BLaER1 (cell line): Measurements from ENCODE around the gene SLC24A3.

Experiments used
- H3K27ac ChIP-seq: shearing (Covaris generic); formaldehyde crosslinking; 2 replicates; pipeline ENCODE4 v1.8.1; 2022
- H3K27me3 ChIP-seq: shearing (Covaris generic); formaldehyde crosslinking; 2 replicates; pipeline ENCODE4 v1.8.1; 2022
- H3K36me3 ChIP-seq: shearing (Covaris generic); formaldehyde crosslinking; 2 replicates; pipeline ENCODE4 v1.8.1; 2022
- H3K4me1 ChIP-seq: shearing (Covaris generic); formaldehyde crosslinking; 2 replicates; pipeline ENCODE4 v1.8.1; 2022
- H3K4me2 ChIP-seq: shearing (Covaris generic); formaldehyde crosslinking; 2 replicates; pipeline ENCODE4 v1.8.1; 2022
- H3K4me3 ChIP-seq: shearing (Covaris generic); formaldehyde crosslinking; 2 replicates; pipeline ENCODE4 v1.8.1; 2022
- H3K9ac ChIP-seq: shearing (Covaris generic); formaldehyde crosslinking; 2 replicates; pipeline ENCODE4 v1.8.1; 2022
- H3K9me3 ChIP-seq: shearing (Covaris generic); formaldehyde crosslinking; 2 replicates; pipeline ENCODE4 v1.8.1; 2022
- H4K20me1 ChIP-seq: shearing (Covaris generic); formaldehyde crosslinking; 2 replicates; pipeline ENCODE4 v1.8.1; 2022
- Cebpa-rat ChIP-seq: shearing (Covaris generic); IDR thresholded peaks from 2 replicates; pipeline ENCODE4 v1.8.1; 2022

SLC24A3 gene

DNA sequence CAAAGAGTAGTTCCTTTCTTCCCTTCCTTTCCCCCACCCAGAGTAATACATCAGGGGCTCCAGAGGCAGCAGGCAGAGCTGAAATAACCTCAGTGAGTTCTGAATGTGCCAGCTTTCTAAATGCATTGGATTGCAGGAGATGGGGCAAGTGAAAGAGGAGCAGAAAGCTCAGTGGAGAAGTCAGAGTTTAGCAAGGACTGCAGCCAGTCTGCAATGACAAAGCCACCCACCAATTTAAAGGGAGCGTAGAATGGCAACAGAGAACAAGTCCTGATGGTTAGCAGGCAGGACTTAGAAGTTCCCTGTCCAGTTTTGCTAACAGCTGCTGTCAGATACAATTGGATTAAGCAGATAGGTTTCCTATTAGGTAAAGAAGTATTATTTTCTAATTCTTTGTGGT is 342.2 kb downstream of the SLC24A3 start:
- Histone ChIP-seq H3K27me3 (no peaks in the 10 kb centered on the region), H3K4me1 (peaks cover 39% of the 10 kb centered on the region), H3K36me3 (no peaks in the 10 kb centered on the region), H3K27ac (no peak overlapping the region), H3K4me2 (no peak overlapping the region), H3K4me3 (no peak overlapping the region), H3K9me3 (no peaks in the 10 kb centered on the region), H4K20me1 (no peaks in the 10 kb centered on the region), H3K9ac (no peak overlapping the region)
- TF ChIP-seq Cebpa-rat = no peak

DNA sequence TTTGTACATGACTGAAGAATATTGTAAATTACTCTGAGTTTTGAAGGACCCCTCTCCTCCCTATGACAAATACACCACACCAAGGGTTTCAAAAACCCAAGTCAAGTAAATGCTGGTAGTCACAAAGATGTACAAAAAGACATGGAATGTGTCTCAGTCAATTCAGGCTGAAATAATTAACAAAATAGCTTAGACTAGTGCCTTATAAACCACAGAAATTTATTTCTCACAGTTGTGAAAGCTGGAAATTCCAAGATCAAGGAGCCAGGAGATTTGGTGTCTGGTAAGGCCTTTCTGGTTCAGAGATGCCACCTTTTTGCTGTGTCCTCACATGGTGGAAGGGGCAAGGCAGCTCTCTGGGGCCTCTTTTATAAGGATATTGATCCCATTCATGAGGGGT is 343.3 kb downstream of the SLC24A3 start:
- no peak for TF ChIP-seq Cebpa-rat
- H3K9me3 ChIP-seq = no peaks in the 10 kb centered on the region

DNA sequence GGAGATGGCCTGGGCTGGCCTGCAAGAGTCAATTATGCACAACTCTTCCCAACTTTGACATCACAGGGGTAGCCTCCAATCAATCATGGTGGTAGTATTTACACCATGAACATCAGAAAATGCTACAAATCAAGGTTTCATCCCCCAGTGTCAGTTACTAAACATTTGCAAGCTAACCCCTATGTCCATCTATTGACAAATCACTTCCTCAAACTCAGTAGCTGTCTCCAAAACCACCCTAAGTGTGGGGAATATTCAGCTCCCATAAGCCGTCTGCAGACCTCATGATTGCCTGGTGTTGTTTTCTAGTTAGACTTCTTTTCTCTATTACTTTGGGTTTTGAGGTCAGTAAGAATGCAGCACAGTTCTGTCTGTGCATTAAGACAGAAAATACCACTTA is 344.8 kb downstream of the SLC24A3 start:
- no peaks in the 10 kb centered on the region for H3K27me3 ChIP-seq
- peaks cover 44% of the 10 kb centered on the region for H3K4me1 ChIP-seq
- no peak overlapping the region for H3K4me3 ChIP-seq
- H3K36me3 ChIP-seq = no peaks in the 10 kb centered on the region
- H3K9me3 ChIP-seq = no peaks in the 10 kb centered on the region
- H3K27ac ChIP-seq = no peak overlapping the region
- H3K9ac ChIP-seq = no peak overlapping the region
- no peak for TF ChIP-seq Cebpa-rat
- peak overlapping the region; percentile 32 for H3K4me2 ChIP-seq
- H4K20me1 ChIP-seq = no peaks in the 10 kb centered on the region

More for the DNA sequence above, 343.3 kb downstream of the SLC24A3 start:
- Histone ChIP-seq H4K20me1 (no peaks in the 10 kb centered on the region), H3K4me3 (no peak overlapping the region), H3K27ac (no peak overlapping the region), H3K27me3 (no peaks in the 10 kb centered on the region), H3K4me2 (no peak overlapping the region), H3K9ac (no peak overlapping the region), H3K4me1 (peaks cover 48% of the 10 kb centered on the region), H3K36me3 (no peaks in the 10 kb centered on the region)

- no peak overlapping the region for H3K4me2 ChIP-seq
- no peaks in the 10 kb centered on the region for H3K36me3 ChIP-seq
- H3K27me3 ChIP-seq = no peaks in the 10 kb centered on the region
- no peaks in the 10 kb centered on the region for H4K20me1 ChIP-seq
- H3K4me3 ChIP-seq = no peak overlapping the region
- no peak overlapping the region for H3K9ac ChIP-seq
- no peak for TF ChIP-seq Cebpa-rat
- no peak overlapping the region for H3K27ac ChIP-seq
- peaks cover 23% of the 10 kb centered on the region for H3K4me1 ChIP-seq
- no peaks in the 10 kb centered on the region for H3K9me3 ChIP-seq
Observed at GRCh38 chr20:19560881-19561480, 348.5 kb downstream of the SLC24A3 start.

- Histone ChIP-seq H3K36me3 (no peaks in the 10 kb centered on the region), H3K27ac (no peak overlapping the region), H3K27me3 (no peaks in the 10 kb centered on the region), H3K9me3 (no peaks in the 10 kb centered on the region), H3K9ac (no peak overlapping the region), H4K20me1 (no peaks in the 10 kb centered on the region), H3K4me1 (peaks cover 20% of the 10 kb centered on the region), H3K4me2 (no peak overlapping the region), H3K4me3 (no peak overlapping the region)
- no peak for TF ChIP-seq Cebpa-rat
Observed at GRCh38 chr20:19562426-19562825, 350.0 kb downstream of the SLC24A3 start.

DNA sequence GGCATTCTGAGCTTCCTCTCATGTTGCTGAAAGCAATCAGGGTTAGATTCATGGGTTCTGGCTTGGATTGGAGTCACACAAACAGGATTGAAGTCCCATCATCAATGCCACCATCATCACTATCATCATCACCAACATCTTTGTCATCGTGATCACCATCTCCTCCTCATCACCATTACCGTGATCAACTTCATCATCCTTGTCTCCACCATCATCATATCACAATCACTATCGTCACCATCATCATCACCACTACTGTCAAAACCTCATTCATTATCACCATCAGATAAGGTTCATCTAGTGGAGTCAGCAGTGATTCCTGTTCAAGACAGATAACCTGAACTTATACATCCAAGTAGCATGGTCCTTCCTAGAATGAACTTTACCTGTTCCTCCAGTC is 351.8 kb downstream of the SLC24A3 start:
- Histone ChIP-seq H3K4me3 (no peak overlapping the region), H4K20me1 (no peaks in the 10 kb centered on the region), H3K27me3 (no peaks in the 10 kb centered on the region), H3K36me3 (no peaks in the 10 kb centered on the region), H3K4me1 (peaks cover 12% of the 10 kb centered on the region), H3K9ac (no peak overlapping the region), H3K27ac (no peak overlapping the region), H3K4me2 (no peak overlapping the region), H3K9me3 (peaks cover under 1% of the 10 kb centered on the region; the same call in 1 of the 2 replicates)
- no peak for TF ChIP-seq Cebpa-rat

GRCh38 chr20:19565736-19566135 is 353.3 kb downstream of the SLC24A3 start:
- Histone ChIP-seq H3K4me1 (peaks cover 4% of the 10 kb centered on the region; the same call in 1 of the 2 replicates), H3K27me3 (no peaks in the 10 kb centered on the region), H3K27ac (no peak overlapping the region), H3K9me3 (peaks cover 13% of the 10 kb centered on the region), H3K9ac (no peak overlapping the region), H3K4me3 (no peak overlapping the region), H3K4me2 (no peak overlapping the region), H4K20me1 (no peaks in the 10 kb centered on the region), H3K36me3 (no peaks in the 10 kb centered on the region)
- no peak for TF ChIP-seq Cebpa-rat

GRCh38 chr20:19566226-19566945 is 353.9 kb downstream of the SLC24A3 start:
- no peak overlapping the region for H3K27ac ChIP-seq
- H3K4me3 ChIP-seq = no peak overlapping the region
- peaks cover 4% of the 10 kb centered on the region; the same call in 1 of the 2 replicates for H3K4me1 ChIP-seq
- TF ChIP-seq Cebpa-rat = no peak
- H3K36me3 ChIP-seq = no peaks in the 10 kb centered on the region
- no peaks in the 10 kb centered on the region for H4K20me1 ChIP-seq
- H3K9me3 ChIP-seq = peaks cover 13% of the 10 kb centered on the region
- no peaks in the 10 kb centered on the region for H3K27me3 ChIP-seq
- no peak overlapping the region for H3K9ac ChIP-seq
- no peak overlapping the region for H3K4me2 ChIP-seq

DNA sequence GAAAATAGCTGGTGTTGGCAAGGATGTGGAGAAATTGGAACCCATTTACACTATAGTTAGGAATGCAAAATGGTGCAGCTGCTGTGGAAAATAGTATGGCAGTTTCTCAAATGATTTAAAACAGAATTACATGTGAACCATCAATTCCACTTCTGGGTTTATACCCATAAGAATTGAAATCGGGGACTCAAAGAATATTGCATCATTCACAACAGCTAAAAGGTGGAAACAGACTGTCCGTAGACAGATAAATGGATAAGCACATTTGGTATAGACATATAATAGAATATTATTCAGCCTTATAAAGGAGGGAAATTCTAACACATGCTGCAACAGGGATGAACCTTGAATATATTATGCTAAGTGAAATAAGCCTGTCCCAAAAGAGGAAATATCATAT is 355.7 kb downstream of the SLC24A3 start:
- no peak for TF ChIP-seq Cebpa-rat
- H3K27me3 ChIP-seq = no peaks in the 10 kb centered on the region
- H3K4me3 ChIP-seq = no peak overlapping the region
- no peak overlapping the region for H3K27ac ChIP-seq
- no peaks in the 10 kb centered on the region for H3K36me3 ChIP-seq
- no peak overlapping the region for H3K4me2 ChIP-seq
- H4K20me1 ChIP-seq = no peaks in the 10 kb centered on the region
- peaks cover 10% of the 10 kb centered on the region; the same call in 1 of the 2 replicates for H3K4me1 ChIP-seq
- no peak overlapping the region for H3K9ac ChIP-seq
- H3K9me3 ChIP-seq = peaks cover 13% of the 10 kb centered on the region

- peaks cover 13% of the 10 kb centered on the region for H3K9me3 ChIP-seq
- H3K36me3 ChIP-seq = no peaks in the 10 kb centered on the region
- no peak overlapping the region for H3K4me2 ChIP-seq
- TF ChIP-seq Cebpa-rat = no peak
- H3K27ac ChIP-seq = no peak overlapping the region
- no peak overlapping the region for H3K4me3 ChIP-seq
- no peaks in the 10 kb centered on the region for H3K27me3 ChIP-seq
- H3K9ac ChIP-seq = no peak overlapping the region
- peaks cover 10% of the 10 kb centered on the region; the same call in 1 of the 2 replicates for H3K4me1 ChIP-seq
- no peaks in the 10 kb centered on the region for H4K20me1 ChIP-seq
Observed at GRCh38 chr20:19571996-19572395, 359.6 kb downstream of the SLC24A3 start.
